Measurements from ENCODE around the gene TNS3.

TNS3 gene

DNA sequence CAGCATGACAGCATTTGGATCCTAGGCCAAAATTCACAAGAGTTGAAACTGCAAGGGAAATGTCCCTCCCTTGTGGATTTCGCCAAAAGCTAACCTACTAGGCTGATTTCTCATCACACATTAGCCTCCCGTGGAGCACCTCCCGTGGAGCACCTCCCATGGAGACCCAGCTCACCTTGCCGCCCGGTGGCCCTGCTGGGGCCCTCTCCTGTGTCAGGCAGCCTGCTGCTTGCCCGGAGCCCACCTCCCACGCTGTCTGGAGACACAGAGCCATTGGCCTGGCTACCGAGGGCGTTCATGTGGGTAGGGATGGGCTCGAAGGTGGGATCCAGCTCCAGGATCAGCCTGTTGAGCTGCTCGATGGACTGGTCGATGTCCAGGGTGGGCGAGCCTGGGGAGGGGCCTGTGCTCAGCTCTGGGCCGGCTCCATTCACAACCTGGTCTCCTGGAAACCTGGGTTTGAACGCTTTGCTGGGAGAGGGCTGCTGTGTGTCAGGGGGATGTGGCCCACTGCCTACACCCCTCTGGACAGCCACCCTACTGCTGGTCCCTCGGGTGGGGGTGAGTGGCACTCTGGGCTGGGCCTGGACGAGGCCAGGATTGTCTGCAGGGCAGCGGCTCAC, 213.6 kb downstream of the TNS3 start:
- DNase-seq (ENCODE audit: low read depth), result no peak

DNA sequence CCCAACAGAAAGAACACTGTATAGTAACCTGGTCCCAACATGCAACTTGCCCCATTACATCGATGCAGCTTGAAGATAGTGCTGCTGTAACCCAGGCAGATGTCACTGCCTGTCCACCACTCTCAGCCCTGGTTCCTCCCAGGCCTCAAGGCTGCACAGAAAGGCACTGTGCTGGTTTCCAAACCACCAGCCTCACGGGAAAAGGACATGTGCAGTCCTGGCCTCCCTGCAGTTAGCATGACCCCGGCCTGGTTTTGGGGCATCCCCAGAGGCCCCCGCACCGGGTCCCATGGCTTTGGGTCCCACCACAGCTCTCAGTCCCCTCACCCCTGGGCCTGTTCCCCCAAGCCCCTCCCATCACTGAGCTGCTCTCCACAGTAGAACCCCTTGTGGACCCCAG, 214.5 kb downstream of the TNS3 start:
- no peak for DNase-seq (ENCODE audit: low read depth)

DNA sequence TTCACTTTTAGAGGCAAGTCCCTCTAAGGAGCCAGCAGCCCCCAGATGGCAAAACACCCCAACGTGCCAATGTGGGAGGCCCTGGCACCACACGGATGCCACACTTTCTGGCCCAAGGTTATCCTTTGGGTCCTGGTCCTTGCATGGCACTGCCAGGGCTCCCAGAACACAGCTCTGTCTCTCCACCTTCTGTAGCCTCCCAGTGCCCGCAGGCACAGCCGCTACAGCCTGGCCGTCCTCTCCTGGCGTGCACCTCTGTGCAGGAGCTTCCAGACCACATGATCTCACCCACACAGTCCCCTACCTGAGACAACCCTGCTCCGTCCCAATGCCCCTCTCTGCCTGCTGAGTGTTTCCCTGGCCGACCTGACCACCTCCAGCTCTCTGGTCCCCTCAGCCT, 215.0 kb downstream of the TNS3 start:
- DNase-seq (ENCODE audit: low read depth), result no peak

DNA sequence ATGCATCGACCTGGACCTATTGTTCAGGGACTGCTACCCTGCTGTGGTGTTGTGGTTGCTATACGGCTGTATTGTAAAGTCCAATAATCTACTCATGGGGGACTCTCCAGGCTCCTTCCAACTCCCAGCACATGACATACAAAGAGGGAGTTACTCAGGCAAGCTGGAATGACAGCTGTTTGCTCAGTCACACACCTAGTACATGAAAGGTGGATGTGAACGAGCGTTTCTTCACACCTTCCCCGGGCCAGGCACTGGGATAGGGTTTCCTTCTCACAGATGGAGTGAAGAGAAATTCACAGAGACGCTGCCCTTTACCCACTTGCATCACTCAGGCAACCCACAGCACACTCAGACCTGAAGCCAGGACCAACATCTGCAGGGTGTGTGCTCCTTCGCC, 215.7 kb downstream of the TNS3 start:
- no peak for DNase-seq (ENCODE audit: low read depth)

DNA sequence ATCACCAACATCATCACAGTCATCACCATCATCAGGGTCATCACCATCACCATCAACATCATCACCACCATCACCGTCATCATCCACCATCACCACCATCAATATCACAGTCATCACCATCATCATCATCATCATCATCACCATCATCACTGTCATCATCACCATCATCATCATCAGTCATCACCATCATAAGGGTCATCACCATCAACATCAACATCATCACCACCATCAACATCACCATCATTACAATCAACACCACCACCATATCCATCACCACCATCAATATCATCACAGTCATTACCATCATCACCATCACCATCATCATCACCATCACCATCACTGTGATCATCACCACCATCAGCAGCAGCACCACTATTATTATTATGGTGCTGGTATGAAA, 218.9 kb downstream of the TNS3 start:
- no peak for DNase-seq (ENCODE audit: low read depth)

DNA sequence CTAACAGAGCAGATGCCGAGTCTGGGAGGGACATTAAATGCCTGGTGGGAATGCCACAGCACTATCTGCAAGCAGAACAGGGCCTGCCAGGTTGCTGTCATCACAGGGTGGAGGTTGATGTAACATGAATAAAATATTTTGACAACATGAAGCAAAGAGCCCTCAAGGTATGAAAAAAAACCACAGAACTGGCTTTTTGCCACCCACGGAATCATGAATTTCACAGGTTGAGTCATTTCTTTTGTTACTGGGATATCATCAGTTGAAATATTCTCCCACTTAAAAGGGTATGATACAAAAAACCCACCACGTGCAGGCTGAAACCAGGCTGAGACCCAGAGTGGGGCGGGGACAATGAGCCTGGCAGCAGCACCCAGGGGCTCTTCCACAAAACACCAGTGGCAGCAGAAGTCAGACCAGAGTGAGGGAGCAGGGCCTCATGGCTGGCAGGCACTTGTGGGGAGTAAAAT, 220.1 kb downstream of the TNS3 start:
- no peak for DNase-seq (ENCODE audit: low read depth)

DNA sequence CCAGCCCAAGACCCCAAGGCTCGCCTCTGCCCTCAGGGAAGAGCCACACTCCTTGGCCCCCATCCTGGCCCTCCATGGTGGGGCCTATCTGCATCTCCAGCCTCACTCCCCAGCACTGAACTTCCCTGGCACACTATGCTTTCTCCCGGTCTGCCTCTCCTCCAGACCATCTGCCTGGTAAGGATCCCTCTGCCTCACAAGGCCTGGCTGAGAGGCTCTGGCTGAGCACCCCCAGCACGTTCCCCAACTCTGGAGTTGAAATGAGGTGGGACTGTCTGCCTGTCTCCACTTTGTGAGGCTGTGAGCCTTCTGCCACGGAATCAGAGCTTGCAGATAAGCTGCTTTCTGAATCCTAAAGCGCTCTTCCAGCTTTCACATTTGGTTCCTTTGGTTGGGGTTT, 220.7 kb downstream of the TNS3 start:
- no peak for DNase-seq (ENCODE audit: low read depth)

DNA sequence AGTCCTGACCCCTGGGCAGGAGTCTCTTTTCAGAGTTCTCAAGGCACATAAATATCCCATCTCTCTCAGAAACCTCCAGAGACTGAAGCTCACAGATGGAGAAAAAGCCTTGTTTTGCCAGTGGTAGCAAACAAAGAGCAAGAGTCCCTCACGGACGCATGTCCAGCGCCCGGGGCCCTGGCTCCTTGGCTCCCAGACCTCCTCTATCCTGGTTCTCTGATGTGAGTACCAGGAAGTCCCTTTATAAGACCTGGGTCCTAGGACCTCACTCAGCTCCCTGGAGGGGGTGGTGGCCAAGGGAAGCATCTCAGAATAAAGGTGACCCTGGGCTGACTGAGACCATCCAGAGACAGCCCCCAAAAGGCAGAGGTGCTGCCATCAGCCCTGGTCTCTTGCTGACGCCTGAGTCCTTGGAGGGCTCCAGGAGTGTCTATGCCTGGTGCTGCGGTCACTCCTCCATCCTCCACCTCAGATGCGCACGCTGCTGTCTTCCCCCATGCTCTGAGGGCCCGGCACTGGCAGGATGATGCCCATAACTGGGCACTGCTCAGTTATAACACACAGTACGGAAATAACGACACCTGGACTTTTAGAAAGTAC, 221.5 kb downstream of the TNS3 start:
- no peak for DNase-seq (ENCODE audit: low read depth)

DNA sequence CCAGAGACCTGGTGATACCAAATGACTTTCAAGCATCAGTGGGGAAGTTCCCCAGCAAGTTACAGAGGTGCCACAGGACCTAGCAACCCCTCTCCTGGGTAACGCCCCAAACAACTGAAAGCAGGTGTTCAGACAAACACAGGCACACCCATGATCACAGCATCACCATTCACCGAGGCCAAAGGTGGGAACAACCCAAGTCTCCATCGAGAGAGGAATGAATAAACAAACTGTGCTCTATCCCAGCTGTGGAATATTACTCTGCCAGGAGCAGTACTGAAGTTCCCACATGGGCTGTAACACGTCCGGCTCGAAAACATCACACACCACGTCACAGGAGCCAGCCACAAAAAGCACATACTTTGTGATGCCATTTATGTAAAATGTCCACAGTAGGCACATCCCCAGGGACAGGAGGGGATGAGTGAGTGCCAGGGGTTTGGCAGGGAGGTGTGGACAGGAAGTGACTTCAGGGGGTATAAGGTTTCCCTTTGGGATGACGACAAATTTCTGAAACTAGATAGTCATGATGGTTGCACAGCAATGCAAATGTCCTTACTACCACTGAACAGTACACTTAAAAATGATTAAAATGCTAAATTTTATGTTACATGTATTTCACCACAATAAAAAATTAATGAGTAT, 222.8 kb downstream of the TNS3 start:
- no peak for DNase-seq (ENCODE audit: low read depth)

DNA sequence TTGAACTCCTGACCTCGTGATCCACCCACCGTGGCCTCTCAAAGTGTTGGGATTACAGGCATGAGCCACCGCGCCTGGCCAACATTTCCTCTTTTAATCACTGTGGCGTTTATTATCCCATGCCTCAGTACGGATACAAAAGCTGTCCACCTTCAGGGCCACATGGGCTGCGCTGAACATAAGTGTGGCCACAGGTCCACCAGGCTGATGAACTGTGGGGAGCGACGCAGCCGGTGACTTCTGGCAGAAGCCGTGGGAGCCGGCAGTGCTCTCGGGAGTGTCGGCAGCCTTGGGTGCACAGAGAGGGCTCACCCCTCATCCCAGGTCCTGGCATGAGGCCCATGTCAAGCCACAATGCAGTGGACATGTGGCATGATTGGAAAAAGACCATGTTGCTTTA, 223.6 kb downstream of the TNS3 start:
- DNase-seq (ENCODE audit: low read depth), result no peak

DNA sequence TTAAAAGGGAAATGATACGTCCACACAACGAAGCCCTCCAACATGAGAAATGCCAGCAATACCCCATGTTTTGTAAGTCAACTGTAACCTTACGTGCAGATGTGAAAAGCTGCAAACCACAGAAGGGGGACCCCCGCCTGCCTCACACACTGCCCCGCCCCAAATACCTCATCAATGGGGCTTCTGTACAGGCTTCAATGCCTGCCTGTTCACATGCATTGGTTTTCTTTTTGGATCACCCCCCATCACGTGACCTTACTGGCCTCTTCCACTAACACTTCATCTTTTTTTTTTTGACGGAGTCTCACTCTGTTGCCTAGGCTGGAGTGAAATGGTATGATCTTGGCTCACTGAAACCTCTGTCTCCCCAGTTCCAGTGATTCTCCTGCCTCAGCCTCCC, 224.0 kb downstream of the TNS3 start:
- no peak for DNase-seq (ENCODE audit: low read depth)

DNA sequence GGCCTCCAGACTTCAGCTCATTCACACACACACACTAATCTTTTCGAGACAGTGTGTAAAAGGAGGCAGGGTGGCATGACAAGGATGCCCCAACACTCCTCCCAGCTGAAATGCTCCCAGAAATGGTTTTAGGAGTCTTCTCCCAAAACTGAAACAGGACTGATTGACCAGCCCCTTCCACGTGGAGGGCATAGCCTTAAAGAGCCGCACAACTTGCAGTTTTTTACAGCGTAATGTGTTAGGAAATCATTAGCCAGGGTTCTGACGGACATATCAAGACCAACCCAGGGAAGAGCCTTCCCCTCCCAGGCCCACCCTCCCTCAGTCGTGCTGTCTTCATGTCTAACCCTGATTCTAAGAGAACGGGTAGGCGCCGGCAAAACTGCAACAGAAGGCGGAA, 224.6 kb downstream of the TNS3 start:
- no peak for DNase-seq (ENCODE audit: low read depth)

DNA sequence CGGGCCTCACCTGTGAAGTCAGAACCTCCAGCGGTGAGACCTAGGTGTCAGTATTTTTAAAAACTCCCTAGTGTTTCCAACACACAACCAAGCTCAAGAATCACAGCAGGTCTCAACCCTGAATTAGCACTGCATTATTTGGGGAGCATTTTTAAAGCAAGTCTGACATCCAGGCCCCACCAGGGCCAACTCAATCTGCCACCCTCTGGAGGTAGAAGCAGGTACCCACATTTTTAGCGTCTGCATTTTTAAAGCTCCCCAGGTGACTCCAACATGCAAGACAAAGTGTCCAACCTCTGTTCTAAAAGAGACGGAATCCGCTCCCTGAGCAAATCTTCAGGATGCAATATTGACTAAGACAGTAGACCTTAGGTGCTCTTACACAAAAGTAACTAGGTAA, 225.7 kb downstream of the TNS3 start:
- no peak for DNase-seq (ENCODE audit: low read depth)

DNA sequence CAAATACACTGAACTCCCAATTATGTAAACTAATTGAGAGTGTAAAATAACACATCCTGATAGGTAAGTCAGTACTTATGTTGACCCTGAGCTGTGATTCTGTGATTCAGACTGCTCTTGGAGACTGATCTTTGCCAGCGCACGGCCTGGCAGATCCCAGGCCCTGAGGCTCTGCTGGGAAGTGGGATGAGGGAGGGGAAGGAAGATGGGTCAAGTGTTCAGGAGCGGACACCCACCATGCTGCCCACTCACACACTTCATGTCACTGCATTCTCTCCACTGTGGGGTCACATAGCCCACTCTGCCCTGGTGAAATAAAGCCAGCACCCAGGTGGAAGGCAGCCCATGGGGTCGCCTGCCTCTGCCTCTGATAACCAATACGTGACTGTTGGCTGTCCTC, 226.2 kb downstream of the TNS3 start:
- no peak for DNase-seq (ENCODE audit: low read depth)

DNA sequence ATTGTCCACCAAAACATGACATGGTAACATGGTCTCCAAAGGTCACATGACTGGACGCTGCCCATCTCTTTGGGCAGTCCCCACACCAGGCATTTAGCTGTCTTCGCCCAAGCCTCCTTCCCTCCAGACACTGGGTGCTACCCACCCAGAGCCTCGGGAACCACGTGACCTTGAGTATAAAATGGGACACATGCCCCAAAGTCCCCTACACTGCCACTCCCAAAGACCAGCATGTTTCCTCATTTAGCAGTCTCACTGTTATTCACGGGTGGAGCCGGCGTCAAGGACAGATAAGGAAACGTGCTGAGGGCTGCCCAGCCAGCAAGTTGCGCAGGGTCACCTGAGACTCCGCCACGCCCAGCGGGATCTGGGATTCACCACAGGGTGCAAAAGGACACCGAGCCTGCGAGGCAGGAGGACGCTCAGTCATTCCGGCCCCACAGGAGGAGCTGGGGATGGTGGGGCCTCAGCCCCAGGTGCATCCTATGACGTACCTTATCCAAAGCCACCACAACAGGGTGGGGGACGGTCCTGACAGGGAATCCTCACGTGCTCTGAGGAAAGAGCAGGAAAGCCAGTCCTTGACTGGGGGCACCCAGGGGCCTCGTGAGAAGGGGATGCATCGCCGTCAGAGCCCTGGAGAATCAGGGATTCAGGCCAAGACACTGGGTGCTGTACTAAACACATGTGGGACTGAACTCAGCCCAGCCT, 226.9 kb downstream of the TNS3 start:
- DNase-seq (ENCODE audit: low read depth), result no peak

DNA sequence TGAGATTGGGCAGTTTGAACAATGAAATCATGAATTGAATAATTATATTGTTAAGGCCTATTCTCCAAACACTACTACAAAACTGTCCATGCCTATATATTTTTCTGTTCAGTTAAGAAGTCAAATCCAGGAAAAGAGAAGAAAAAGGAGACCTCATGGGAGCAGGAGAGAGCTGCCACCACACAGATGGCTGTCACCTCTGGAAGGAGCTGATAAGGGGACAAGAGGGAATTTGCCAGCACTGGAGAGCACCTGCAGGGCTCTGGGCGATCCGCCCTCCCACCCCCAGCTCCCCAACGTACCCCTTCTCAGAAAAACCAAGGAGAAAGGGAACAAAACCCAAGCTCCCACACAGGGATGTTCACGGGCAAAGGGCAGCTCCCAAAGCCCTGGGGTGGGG, 227.8 kb downstream of the TNS3 start:
- DNase-seq (ENCODE audit: low read depth), result no peak

DNA sequence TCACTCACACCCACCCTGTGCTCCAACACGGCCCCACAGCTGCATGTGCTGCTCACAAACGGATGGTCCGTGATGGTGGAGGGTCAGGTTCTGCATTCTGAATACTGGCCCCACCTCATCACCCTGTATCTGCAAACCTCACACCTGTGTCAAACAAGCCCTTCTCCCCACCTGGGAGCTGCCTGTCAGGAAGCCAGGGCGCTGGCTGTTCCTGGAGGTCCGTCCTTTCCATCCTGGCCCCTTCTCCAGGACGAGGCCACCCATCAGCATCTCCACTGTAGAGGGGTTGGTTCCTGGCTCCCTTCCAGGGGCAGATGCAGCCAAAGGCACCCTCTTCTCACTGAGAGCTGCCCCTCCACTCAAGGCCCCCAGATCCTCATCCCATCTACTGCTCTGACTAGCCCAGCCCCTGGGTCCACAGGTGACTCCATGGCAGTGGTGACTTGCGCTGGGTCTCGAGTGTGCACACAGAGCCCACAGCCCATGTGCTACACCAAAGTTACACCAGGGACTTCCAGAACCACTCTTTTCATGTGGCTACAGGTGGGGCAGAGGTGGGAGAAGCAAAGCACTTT, 229.4 kb downstream of the TNS3 start:
- no peak for DNase-seq (ENCODE audit: low read depth)

DNA sequence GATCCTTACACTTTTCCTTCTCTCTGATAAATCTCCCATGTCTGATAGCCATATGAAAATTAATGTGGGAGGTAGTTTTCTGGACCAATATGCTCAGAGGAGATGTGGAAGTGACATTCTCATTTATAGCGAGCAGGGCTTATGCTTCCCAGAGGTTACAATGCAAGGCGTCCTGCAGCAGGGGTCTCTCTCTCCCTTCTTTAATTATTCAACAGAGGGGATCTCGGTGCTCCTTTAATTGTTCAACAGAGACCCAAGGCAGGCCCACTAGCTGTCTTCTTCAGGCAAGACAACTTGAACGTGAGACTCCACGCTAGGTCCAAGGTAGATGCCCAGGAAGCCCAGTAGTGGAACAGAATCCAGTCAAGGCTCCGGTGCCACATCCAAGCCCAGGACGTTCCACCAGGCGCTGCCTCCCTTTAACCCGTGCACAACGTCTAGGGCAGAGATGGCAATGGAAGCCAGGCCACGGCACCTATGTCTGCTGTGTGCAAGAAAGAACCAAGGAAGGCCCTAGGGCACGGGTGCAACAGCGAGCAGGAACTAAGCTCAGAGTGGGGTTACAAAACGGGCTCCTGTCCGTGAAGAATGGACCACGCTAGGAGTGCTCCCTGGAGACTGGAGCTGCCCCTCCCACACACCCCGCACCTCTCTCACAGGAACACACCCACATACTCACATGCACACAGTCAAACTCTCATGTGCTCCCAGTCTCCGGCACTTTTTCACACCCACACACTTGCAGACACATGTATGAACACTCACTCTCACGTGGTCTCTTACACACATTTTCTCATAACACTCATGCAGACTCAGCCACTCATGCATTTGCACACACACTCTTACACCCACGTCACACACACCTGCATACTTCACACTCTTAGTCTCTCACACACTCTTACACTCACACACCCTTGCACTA, 230.4 kb downstream of the TNS3 start:
- no peak for DNase-seq (ENCODE audit: low read depth)

DNA sequence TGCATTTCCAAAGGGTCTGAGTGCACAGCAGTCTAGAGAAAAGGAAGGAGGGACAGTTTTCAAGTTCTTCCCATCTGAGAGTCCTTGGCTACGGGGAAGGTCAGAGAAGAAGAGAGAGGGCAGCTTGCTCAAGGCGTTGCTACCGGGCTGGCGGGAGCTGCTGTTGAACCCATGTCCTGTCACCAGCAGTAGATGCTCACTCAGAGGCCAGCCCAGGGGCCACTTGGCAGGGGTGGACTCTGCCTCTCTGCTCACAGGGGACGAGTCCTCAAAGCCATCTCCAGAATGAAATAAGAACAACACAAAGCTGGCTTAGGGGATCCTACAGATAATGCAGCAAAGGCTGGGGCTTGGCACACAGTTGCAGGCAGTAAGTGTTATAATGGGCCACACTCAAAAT, 231.5 kb downstream of the TNS3 start:
- no peak for DNase-seq (ENCODE audit: low read depth)

DNA sequence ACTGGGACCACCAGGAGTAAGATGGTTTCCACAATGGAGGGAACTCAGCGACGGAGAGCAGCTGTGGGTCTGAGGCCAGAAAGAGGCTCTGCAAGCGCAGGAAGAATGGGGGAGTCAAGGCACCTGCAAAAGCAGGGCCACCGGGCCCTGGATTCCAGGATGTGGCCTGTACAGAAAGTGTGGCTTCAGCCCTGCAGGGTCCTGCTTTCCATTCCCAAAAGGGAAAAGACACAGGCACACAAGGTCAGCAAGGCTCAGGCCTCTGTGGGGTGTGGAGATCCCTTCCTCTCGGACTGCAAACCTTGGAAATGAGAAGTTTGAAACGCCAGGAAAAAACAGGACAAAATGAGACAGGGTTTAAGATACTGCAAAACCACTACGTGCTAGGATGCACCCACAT, 232.5 kb downstream of the TNS3 start:
- DNase-seq (ENCODE audit: low read depth), result no peak

DNA sequence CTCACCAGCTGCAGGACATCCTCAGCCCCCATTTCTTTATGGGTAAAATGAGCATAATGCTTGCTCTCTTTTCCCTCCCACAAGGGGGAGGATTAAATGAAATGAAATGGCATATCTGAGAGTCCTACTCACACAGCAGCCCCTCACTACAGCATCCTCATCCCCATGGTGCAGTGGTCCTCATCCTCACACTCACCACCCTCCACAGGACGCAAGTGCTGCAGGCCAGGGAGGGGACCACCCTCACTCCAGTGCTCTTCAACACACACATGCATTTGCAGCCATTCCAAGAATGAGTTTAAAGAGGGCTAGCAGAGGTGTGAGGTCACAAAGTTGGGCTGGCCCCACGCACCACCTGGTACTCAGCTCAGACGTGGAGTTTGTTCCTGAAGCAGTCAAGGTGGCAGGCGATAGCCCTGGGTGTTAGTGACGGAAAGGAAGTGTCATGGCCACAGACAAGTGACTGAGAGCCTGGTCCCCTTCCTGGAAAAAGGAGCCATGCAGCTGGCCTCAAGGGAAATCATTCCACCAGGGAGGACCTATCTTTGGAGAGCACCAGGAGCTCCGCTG, 234.0 kb downstream of the TNS3 start:
- no peak for DNase-seq (ENCODE audit: low read depth)

All from CMK (cell line).